H1 (cell line): ENCODE measurements around the gene ARMC10. TPM values are rescaled to one million over a fixed set of nuclear protein-coding genes. Genes with fewer than 3 reads are reported as not detected.
"Not testable (repeated sequence)": the region's sequence is repeated elsewhere in the genome, so short reads cannot be mapped to it uniquely, and the experiment has no call there.

Experiments used
- CTCF ChIA-PET: fragments of 300-600 bp; sonication (Branson Sonifier 250); formaldehyde crosslinking; loops from one replicate; lab custom pipeline; 2021; ENCODE audit not compliant: partially characterized antibody; lab: Charles Lee
- POLR2A ChIA-PET: fragments of 300-600 bp; sonication (Branson Sonifier 250); formaldehyde crosslinking; loops from one replicate; lab custom pipeline; 2021; ENCODE audit warnings: inconsistent platforms; ENCODE audit not compliant: partially characterized antibody; lab: Charles Lee
- DNase-seq, 2 experiments: peaks; one replicate each; pipeline versions ENCODE4 v3.0.0 to v3.0.0-alpha.2; 2010 to 2022; ENCODE audit warnings: low spot score in 2 of 2, low read depth in 1 of 2, mixed read lengths in 1 of 2
- FAIRE-seq: peaks from 2 replicates; lab custom pipeline; 2011; peaks lifted over from hg19 to GRCh38; lab: Jason Lieb, UNC
- H2AFZ ChIP-seq: 2 replicates; pipeline ENCODE4 v1.8.1; 2012; ENCODE audit warnings: low read length, inconsistent platforms
- H2AK5ac ChIP-seq: 2 replicates; pipeline ENCODE4 v1.6.1; 2013; ENCODE audit warnings: low read depth, low read length
- H2BK120ac ChIP-seq: replicated peaks from 2 replicates; pipeline ENCODE3; 2013; ENCODE audit warnings: low read depth, low read length, inconsistent platforms
- H2BK12ac ChIP-seq: 2 replicates; pipeline ENCODE4 v1.6.1; 2013; ENCODE audit warnings: low read depth, low read length
- H2BK15ac ChIP-seq: 2 replicates; pipeline ENCODE4 v1.6.1; 2013; ENCODE audit warnings: low read length
- H2BK20ac ChIP-seq: 2 replicates; pipeline ENCODE4 v1.6.1; 2013; ENCODE audit warnings: low read length
- H2BK5ac ChIP-seq: 2 replicates; pipeline ENCODE4 v1.6.1; 2013; ENCODE audit warnings: low read depth, low read length
- H3K14ac ChIP-seq: 2 replicates; pipeline ENCODE4 v1.6.1; 2013; ENCODE audit warnings: inconsistent platforms; ENCODE audit not compliant: insufficient read length
- H3K18ac ChIP-seq: 2 replicates; pipeline ENCODE4 v1.6.1; 2013; ENCODE audit warnings: low read length; ENCODE audit errors: extremely low read depth
- H3K23ac ChIP-seq: 2 replicates; pipeline ENCODE4 v1.6.1; 2013; ENCODE audit warnings: inconsistent platforms; ENCODE audit not compliant: insufficient read length
- H3K23me2 ChIP-seq: 2 replicates; pipeline ENCODE4 v1.6.1; 2013; ENCODE audit warnings: low read depth, low read length
- H3K27ac ChIP-seq: 2 replicates; pipeline ENCODE4 v1.6.1; 2011; ENCODE audit warnings: low read depth, low read length, inconsistent platforms
- H3K27me3 ChIP-seq, 4 experiments: replicated peaks in 1 of 4; 1 replicate in 1 of 4; 2 replicates in 3 of 4; pipeline versions ENCODE4 v1.6.1 to v1.8.1; 2011 to 2013; ENCODE audit warnings: low read length in 3 of 4, mild to moderate bottlenecking in 3 of 4, inconsistent platforms in 2 of 4, mixed read lengths in 2 of 4, moderate library complexity in 1 of 4; ENCODE audit not compliant: control insufficient read depth in 3 of 4, insufficient read depth in 3 of 4; ENCODE audit errors: extremely low read depth in 1 of 4
- H3K36me3 ChIP-seq, 4 experiments: 2 replicates each; pipeline versions ENCODE4 v1.6.1 to v1.8.1; 2011 to 2013; ENCODE audit warnings: mild to moderate bottlenecking in 4 of 4, low read length in 3 of 4, moderate library complexity in 2 of 4, control low read depth in 1 of 4, inconsistent platforms in 1 of 4; ENCODE audit not compliant: insufficient read depth in 4 of 4, control insufficient read depth in 2 of 4
- H3K4ac ChIP-seq: replicated peaks from 2 replicates; pipeline ENCODE3; 2013; ENCODE audit warnings: low read length, low read depth, mixed read lengths, inconsistent platforms; ENCODE audit not compliant: insufficient read length
- H3K4me1 ChIP-seq, 4 experiments: replicated peaks in 1 of 4; 1 replicate in 1 of 4; 2 replicates in 3 of 4; pipeline versions ENCODE4 v1.6.1 to v1.8.1; 2011 to 2013; ENCODE audit warnings: low read length in 3 of 4, inconsistent platforms in 2 of 4, mixed read lengths in 1 of 4; ENCODE audit not compliant: insufficient read depth in 4 of 4, control insufficient read depth in 3 of 4
- H3K4me2 ChIP-seq, 2 experiments: 2 replicates each; pipeline versions ENCODE4 v1.6.1 to v1.8.1; 2011 to 2013; ENCODE audit warnings: low read depth in 2 of 2, low read length in 2 of 2, control low read depth in 1 of 2, inconsistent platforms in 1 of 2, mild to moderate bottlenecking in 1 of 2; ENCODE audit not compliant: insufficient read depth in 1 of 2
- H3K4me3 ChIP-seq, 4 experiments: fragments of 200-600, 300-600 bp in 1 of 4; sonication (generic), shearing (Covaris generic), sonication (Bioruptor Twin) in 1 of 4; 2 replicates each; pipeline versions ENCODE4 v1.5.1 to v1.8.1; 2011 to 2016; ENCODE audit warnings: low read length in 4 of 4, low read depth in 3 of 4, control low read depth in 2 of 4, inconsistent platforms in 2 of 4, mild to moderate bottlenecking in 2 of 4, mixed read lengths in 1 of 4, moderate library complexity in 1 of 4; ENCODE audit not compliant: insufficient read depth in 2 of 4; ENCODE audit errors: extremely low read depth in 1 of 4
- H3K56ac ChIP-seq: replicated peaks from 2 replicates; pipeline ENCODE3; 2013; ENCODE audit warnings: low read depth, mild to moderate bottlenecking, mixed read lengths, low read length, inconsistent platforms; ENCODE audit not compliant: insufficient read length
- H3K79me1 ChIP-seq: 2 replicates; pipeline ENCODE4 v1.6.1; 2013; ENCODE audit warnings: low read depth, low read length, control low read depth
- H3K79me2 ChIP-seq, 2 experiments: 2 replicates each; pipeline versions ENCODE4 v1.6.1 to v1.8.1; 2012 to 2013; ENCODE audit warnings: low read length in 2 of 2, mild to moderate bottlenecking in 2 of 2, inconsistent platforms in 1 of 2; ENCODE audit not compliant: insufficient read depth in 2 of 2, control insufficient read depth in 1 of 2
- H3K9ac ChIP-seq, 4 experiments: replicated peaks in 1 of 4; 1 replicate in 1 of 4; 2 replicates in 3 of 4; pipeline versions ENCODE4 v1.6.1 to v1.8.1; 2011 to 2013; ENCODE audit warnings: low read depth in 3 of 4, low read length in 3 of 4, control low read depth in 2 of 4, mild to moderate bottlenecking in 2 of 4, moderate library complexity in 2 of 4, inconsistent platforms in 1 of 4; ENCODE audit errors: extremely low read depth in 1 of 4
- H3K9me3 ChIP-seq, 2 experiments: 2 replicates each; pipeline versions ENCODE4 v1.6.1 to v1.8.1; 2012 to 2013; ENCODE audit warnings: mild to moderate bottlenecking in 2 of 2, moderate library complexity in 2 of 2, control low read depth in 1 of 2, inconsistent platforms in 1 of 2, low read depth in 1 of 2, low read length in 1 of 2, mixed read lengths in 1 of 2; ENCODE audit not compliant: insufficient read depth in 2 of 2
- H4K20me1 ChIP-seq, 2 experiments: replicated peaks in 1 of 2; 2 replicates each; pipeline versions ENCODE3 to v1.8.1; 2011 to 2013; ENCODE audit warnings: inconsistent platforms in 2 of 2, low read length in 2 of 2, mild to moderate bottlenecking in 1 of 2; ENCODE audit not compliant: insufficient read depth in 2 of 2, control insufficient read depth in 1 of 2
- H4K5ac ChIP-seq: 2 replicates; pipeline ENCODE4 v1.6.1; 2013; ENCODE audit warnings: low read length, low read depth, mixed read lengths, inconsistent platforms; ENCODE audit not compliant: insufficient read length
- H4K8ac ChIP-seq: 2 replicates; pipeline ENCODE4 v1.8.0; 2013; ENCODE audit warnings: mild to moderate bottlenecking, moderate library complexity, low read length, inconsistent platforms; ENCODE audit not compliant: insufficient read depth; ENCODE audit errors: extremely low read depth
- H4K91ac ChIP-seq: replicated peaks from 2 replicates; pipeline ENCODE3; 2013; ENCODE audit warnings: low read length, mixed read lengths, inconsistent platforms; ENCODE audit not compliant: insufficient read length
- WGBS, 2 experiments: shearing (Covaris generic) in 1 of 2; methylation state at CpG; one replicate each; pipeline versions ENCODE4 v1.1.6 to v1.1.7; 2013 to 2015; ENCODE audit warnings: low lambda C conversion rate in 2 of 2, mixed read lengths in 2 of 2, inconsistent platforms in 1 of 2, low coverage in 1 of 2, missing lambda C conversion rate in 1 of 2; ENCODE audit not compliant: insufficient replicate concordance in 2 of 2, insufficient coverage in 1 of 2, insufficient read length in 1 of 2; ENCODE audit errors: extremely low coverage in 1 of 2, missing lambda C conversion rate in 1 of 2; 5-methylcytosine and 5-hydroxymethylcytosine counted together
- polyA plus RNA-seq, 7 experiments: library from polyadenylated mRNA; depleted of rRNA in 3 of 7; stranded (reverse) in 5 of 7; unstranded in 2 of 7; fragments of >200 nt in 5 of 7; fragments of 200-250 nt in 2 of 7; gene quantifications; 1 replicate in 5 of 7; 2 replicates in 1 of 7; 4 replicates in 1 of 7; pipeline versions ENCODE4 v1.2.1 to v1.2.3, GENCODE V29; 2011 to 2013; ENCODE audit warnings: missing spikeins in 2 of 7, mixed read lengths in 2 of 7
- total RNA-seq: library from RNA; stranded (reverse); fragmentation: NEBNext Ultra II Directional; extraction: Animal tissue kit (Norgen Biotek cat#: 25700); gene quantifications from 2 replicates; pipeline ENCODE4 v1.2.1, GENCODE V29; 2021

ARMC10 gene
- total and polyA plus RNA-seq, 2 of the 8 experiments (the other 6 are each of a cell fraction or from before 2014, with no cell fraction given) = 16.4 to 44.3 TPM

- 93% methylated on average over 1 of the region's 4 CpGs; no CpG with 5 or more reads in 1 of the 2 experiments for WGBS, 2 experiments
- H3K36me3 ChIP-seq = peaks cover 2 to 29% (median 10%) of the 10 kb centered on the region in 4 experiments; a peak in 6 of 8 replicates
- H2BK15ac ChIP-seq, H2BK5ac ChIP-seq, H3K23ac ChIP-seq, H2BK20ac ChIP-seq, H4K5ac ChIP-seq, H3K9me3 ChIP-seq, H2AK5ac ChIP-seq, H3K23me2 ChIP-seq, H4K8ac ChIP-seq, DNase-seq, H3K4ac ChIP-seq, H2BK120ac ChIP-seq, H3K27ac ChIP-seq, H3K79me2 ChIP-seq, H3K18ac ChIP-seq, H2BK12ac ChIP-seq, H3K56ac ChIP-seq, H4K20me1 ChIP-seq, H3K4me3 ChIP-seq, H4K91ac ChIP-seq, H3K27me3 ChIP-seq, H3K4me1 ChIP-seq, H3K4me2 ChIP-seq, H3K14ac ChIP-seq, H3K79me1 ChIP-seq, FAIRE-seq, H2AFZ ChIP-seq, H3K9ac ChIP-seq: not testable (repeated sequence)
- ChIA-PET CTCF (interaction anchor here (1.2 to 1.8 kb wide), 5 partner anchors 8 to 53 kb away, joined by 3 to 5 read pairs (median 4); no protein-coding TSS in a partner anchor), POLR2A (interaction anchor here (0.8 kb wide), 1 partner anchor 15 kb away, joined by 3 read pairs; no protein-coding TSS in a partner anchor)
These were observed 17.4 kb downstream of the ARMC10 start for GRCh38 chr7:103092321-103092720.
